Activated T-cell treated with anti-CD3 and anti-CD28 coated beads for 48 hours (primary cell): Measurements from ENCODE around the gene DYNLT1.

Experiments used
- DNase-seq: peaks from one replicate; pipeline ENCODE4 v3.0.0-alpha.2; 2020; ENCODE audit warnings: low read depth

The DYNLT1 gene

GRCh38 chr6:158596861-158597260 is 47.7 kb downstream of the DYNLT1 start:
- DNase-seq = no peak

- no peak for DNase-seq
Measured at GRCh38 chr6:158595223-158595622, 49.3 kb downstream of the DYNLT1 start.

GRCh38 chr6:158593670-158594069 is 50.9 kb downstream of the DYNLT1 start:
- no peak for DNase-seq

GRCh38 chr6:158591810-158592209 is 52.7 kb downstream of the DYNLT1 start:
- DNase-seq = no peak

- DNase-seq = no peak
Measured at GRCh38 chr6:158591134-158591809, 53.3 kb downstream of the DYNLT1 start.

GRCh38 chr6:158589366-158589765 is 55.2 kb downstream of the DYNLT1 start:
- no peak for DNase-seq

GRCh38 chr6:158586652-158587051 is 57.9 kb downstream of the DYNLT1 start:
- DNase-seq = no peak
